Stomach (tissue), 9 donors: ENCODE measurements around the gene GULP1. TPM values are rescaled to one million over a fixed set of nuclear protein-coding genes. Genes with fewer than 3 reads are reported as not detected.
A peak's percentile ranks its signal among the peaks of the same experiment; 100 is the strongest.

Experiments used
- DNase-seq, 2 donors: peaks; one replicate each; pipeline versions ENCODE4 v3.0.0 to v3.0.0-alpha.2; 2013 to 2019
- H3K27ac ChIP-seq, 5 donors: fragments of 200-600 bp in 4 of 5; sonication (generic) in 4 of 5; one replicate each; pipeline ENCODE4 v1.5.1; 2013 to 2019; ENCODE audit warnings: mild to moderate bottlenecking in 1 of 5, moderate library complexity in 1 of 5
- H3K27me3 ChIP-seq, 3 donors: fragments of 200-600 bp; sonication (generic); one replicate each; pipeline ENCODE4 v1.5.1; 2017 to 2019; ENCODE audit warnings: mixed run types in 1 of 3
- H3K36me3 ChIP-seq, 4 donors: fragments of 200-600 bp; sonication (generic); 1 replicate in 3 of 4; 2 replicates in 1 of 4; pipeline ENCODE4 v1.5.1; 2016 to 2019
- H3K4me1 ChIP-seq, 4 donors: fragments of 200-600 bp; sonication (generic); one replicate each; pipeline ENCODE4 v1.5.1; 2016 to 2019
- H3K4me3 ChIP-seq, 4 donors: fragments of 200-600 bp; sonication (generic) in 3 of 4; one replicate each; pipeline ENCODE4 v1.5.1; 2016 to 2019; ENCODE audit warnings: mild to moderate bottlenecking in 1 of 4
- H3K9me3 ChIP-seq, 4 donors: fragments of 200-600 bp; sonication (generic); one replicate each; pipeline ENCODE4 v1.5.1; 2016 to 2019
- EP300 ChIP-seq: sonication (generic); formaldehyde crosslinking; IDR thresholded peaks from one replicate; pipeline ENCODE4 v1.6.1; 2017; ENCODE audit warnings: antibody characterized with exemption
- POLR2A ChIP-seq, 4 donors: fragments of 450-650 bp; IDR thresholded peaks; one replicate each; pipeline ENCODE4 v1.6.1; 2016; ENCODE audit warnings: antibody characterized with exemption in 4 of 4, control low read depth in 2 of 4, mild to moderate bottlenecking in 1 of 4, moderate library complexity in 1 of 4
- POLR2AphosphoS5 ChIP-seq, 3 donors: sonication (generic); formaldehyde crosslinking; IDR thresholded peaks; one replicate each; pipeline ENCODE4 v1.6.1; 2016; ENCODE audit warnings: antibody characterized with exemption in 3 of 3
- WGBS, 5 donors: extraction: QIAGEN DNeasy Blood & Tissue Kit in 3 of 5; methylation state at CpG; one replicate each; pipeline versions ENCODE4 v1.1.5 to v1.1.7; 2013 to 2018; 5-methylcytosine and 5-hydroxymethylcytosine counted together
- intact Hi-C: fragments of 100-400 bp; cut with DNase I; formaldehyde crosslinking; loops from one replicate; pipeline ENCODE4 v1.15.1; 2023; ENCODE audit warnings: low total_unique reads
- polyA plus RNA-seq, 3 donors: library from polyadenylated mRNA; stranded (reverse); fragments of 200-250 nt; gene quantifications; one replicate each; pipeline ENCODE4 v1.2.3, GENCODE V29; 2013
- total RNA-seq, 5 donors: library from RNA; depleted of rRNA; stranded (reverse); fragments of >200 nt; gene quantifications; one replicate each; pipeline versions ENCODE4 v1.1.0 to v1.2.3, GENCODE V29; 2014 to 2016
- TF ChIP-seq, protein P1 (sequence below), 7 experiments: fragments of 450-650 bp in 4 of 7; fragments of 200-600 bp in 3 of 7; sonication (generic) in 3 of 7; IDR thresholded peaks; one replicate each; pipeline ENCODE4 v1.5.1; 2016 to 2019; ENCODE audit warnings: antibody characterized with exemption in 7 of 7, control low read depth in 2 of 7, mild to moderate bottlenecking in 1 of 7
- donor health status: healthy with polysubstance abuse.
- donor health status: Bipolar disorder and iron deficiency.
- donor health status: healthy.

Gene GULP1
- total and polyA plus RNA-seq, 8 donors, result 4.9 to 179 (median 32.8) TPM

DNA sequence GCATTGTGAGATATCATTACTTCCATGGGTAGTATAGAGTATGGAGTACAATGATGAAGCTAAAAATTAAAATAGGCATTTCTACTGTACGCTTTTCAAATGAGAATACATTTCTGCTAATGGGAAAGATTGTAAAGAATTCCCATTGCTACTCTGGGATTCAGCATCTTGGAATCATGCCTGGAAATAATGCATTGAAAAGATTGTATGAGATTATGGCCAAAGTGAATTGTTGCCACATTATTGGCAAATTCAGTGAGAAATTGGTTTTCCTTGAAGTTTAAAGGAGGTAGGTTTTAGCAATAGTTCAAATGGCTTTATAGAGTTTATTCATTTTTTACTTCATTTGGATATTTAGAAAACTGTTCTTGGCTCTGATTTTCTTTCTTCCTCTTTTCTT lies 157.9 kb downstream of the GULP1 start:
- H3K9me3 ChIP-seq, result peaks cover 0 to 6% (median 0%) of the 10 kb centered on the region in 4 donors
- no peak overlapping the region for H3K27ac ChIP-seq
- no peaks in the 10 kb centered on the region for H3K36me3 ChIP-seq
- DNase-seq, result peak in 1 of 2 donors; percentile 27
- H3K4me3 ChIP-seq, result no peak overlapping the region
- no peaks in the 10 kb centered on the region for H3K27me3 ChIP-seq
- H3K4me1 ChIP-seq, result peaks cover 0 to 18% (median 7%) of the 10 kb centered on the region in 4 donors
- WGBS, 5 donors, result 83 to 94% (median 89%) methylated on average over 1 of the region's 1 CpG
- intact Hi-C loops, result no loop called here
- TF ChIP-seq, protein P1, sequence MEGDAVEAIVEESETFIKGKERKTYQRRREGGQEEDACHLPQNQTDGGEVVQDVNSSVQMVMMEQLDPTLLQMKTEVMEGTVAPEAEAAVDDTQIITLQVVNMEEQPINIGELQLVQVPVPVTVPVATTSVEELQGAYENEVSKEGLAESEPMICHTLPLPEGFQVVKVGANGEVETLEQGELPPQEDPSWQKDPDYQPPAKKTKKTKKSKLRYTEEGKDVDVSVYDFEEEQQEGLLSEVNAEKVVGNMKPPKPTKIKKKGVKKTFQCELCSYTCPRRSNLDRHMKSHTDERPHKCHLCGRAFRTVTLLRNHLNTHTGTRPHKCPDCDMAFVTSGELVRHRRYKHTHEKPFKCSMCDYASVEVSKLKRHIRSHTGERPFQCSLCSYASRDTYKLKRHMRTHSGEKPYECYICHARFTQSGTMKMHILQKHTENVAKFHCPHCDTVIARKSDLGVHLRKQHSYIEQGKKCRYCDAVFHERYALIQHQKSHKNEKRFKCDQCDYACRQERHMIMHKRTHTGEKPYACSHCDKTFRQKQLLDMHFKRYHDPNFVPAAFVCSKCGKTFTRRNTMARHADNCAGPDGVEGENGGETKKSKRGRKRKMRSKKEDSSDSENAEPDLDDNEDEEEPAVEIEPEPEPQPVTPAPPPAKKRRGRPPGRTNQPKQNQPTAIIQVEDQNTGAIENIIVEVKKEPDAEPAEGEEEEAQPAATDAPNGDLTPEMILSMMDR (IDR thresholded peaks at IDR 0.05), result no peak
- TF ChIP-seq POLR2AphosphoS5 (IDR thresholded peaks at IDR 0.05) (no peak), EP300 (no peak), POLR2A (IDR thresholded peaks at IDR 0.05) (no peak)

DNA sequence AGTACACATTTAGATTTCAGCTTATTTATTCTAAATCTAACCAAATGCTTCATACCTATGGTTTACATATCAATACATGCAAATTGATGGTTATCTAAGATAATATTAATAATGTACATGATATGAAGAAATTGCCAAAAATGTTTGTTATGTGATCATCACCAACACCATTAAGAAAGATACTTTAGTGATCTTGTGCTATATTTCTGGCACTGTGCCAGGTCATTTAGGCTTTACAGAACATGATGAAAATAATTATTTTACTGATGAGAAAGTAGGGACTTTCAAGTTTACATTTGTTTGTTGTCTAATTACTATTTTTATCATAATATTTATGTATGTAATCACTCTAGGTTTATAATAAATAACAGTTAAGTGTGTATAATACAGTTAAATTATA lies 158.3 kb downstream of the GULP1 start:
- no peak for DNase-seq
- intact Hi-C loops, result no loop called here
- TF ChIP-seq EP300, result no peak
- no peak for TF ChIP-seq POLR2AphosphoS5 (IDR thresholded peaks at IDR 0.05)
- TF ChIP-seq POLR2A (IDR thresholded peaks at IDR 0.05), result no peak

DNA sequence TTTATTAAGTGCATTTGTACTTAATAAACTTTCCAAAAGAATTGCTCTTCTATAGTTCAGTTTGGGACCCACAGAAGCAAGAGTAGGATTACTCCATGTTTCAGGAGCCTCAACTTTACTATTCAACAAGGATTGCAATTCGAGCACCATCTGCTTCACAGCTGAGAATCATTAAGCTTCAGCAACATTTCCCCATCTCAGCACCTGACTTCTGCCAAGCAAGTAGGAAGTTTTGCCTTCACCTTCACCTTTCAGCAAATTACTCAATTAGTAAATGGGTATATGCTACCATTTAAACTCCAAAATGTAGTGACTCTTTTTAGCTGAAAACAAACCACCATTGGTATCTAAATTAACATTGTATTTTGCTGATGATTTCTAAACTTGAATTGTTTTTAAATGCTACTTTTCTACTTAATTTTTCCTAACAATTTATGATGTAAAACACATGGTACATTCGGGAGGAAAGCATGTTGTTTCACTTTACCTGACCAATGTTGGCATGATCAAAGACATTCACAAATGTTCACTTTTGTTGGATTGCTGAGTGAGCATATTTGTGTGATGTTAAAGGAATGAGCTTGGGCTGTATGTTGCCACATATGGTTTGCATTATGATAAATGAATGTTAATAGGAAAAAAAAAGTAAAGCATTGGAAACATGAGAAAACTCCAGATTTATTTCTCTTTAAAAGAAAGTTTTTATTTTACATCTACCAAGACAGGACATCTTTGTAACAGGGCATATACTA lies 159.2 kb downstream of the GULP1 start:
- no peaks in the 10 kb centered on the region for H3K36me3 ChIP-seq
- peak in 1 of 2 donors; percentile 16 for DNase-seq
- H3K27me3 ChIP-seq, result no peaks in the 10 kb centered on the region
- H3K4me1 ChIP-seq, result peaks cover 0 to 18% (median 7%) of the 10 kb centered on the region in 4 donors
- no peak for TF ChIP-seq EP300
- TF ChIP-seq, protein P1 (IDR thresholded peaks at IDR 0.05), result no peak
- TF ChIP-seq POLR2AphosphoS5 (IDR thresholded peaks at IDR 0.05), result no peak
- no peak for TF ChIP-seq POLR2A (IDR thresholded peaks at IDR 0.05)
- intact Hi-C loops, result no loop called here
- no peak overlapping the region for H3K4me3 ChIP-seq
- peaks cover 0 to 6% (median 0%) of the 10 kb centered on the region in 4 donors for H3K9me3 ChIP-seq
- no peak overlapping the region for H3K27ac ChIP-seq
- WGBS, 5 donors, result 84 to 91% (median 86%) methylated on average over 2 of the region's 2 CpGs

More for the DNA sequence above, 158.3 kb downstream of the GULP1 start:
- Histone ChIP-seq H3K9me3 (peaks cover 0 to 6% (median 0%) of the 10 kb centered on the region in 4 donors), H3K36me3 (no peaks in the 10 kb centered on the region), H3K27ac (no peak overlapping the region), H3K27me3 (no peaks in the 10 kb centered on the region), H3K4me1 (peaks cover 0 to 18% (median 7%) of the 10 kb centered on the region in 4 donors), H3K4me3 (no peak overlapping the region)

DNA sequence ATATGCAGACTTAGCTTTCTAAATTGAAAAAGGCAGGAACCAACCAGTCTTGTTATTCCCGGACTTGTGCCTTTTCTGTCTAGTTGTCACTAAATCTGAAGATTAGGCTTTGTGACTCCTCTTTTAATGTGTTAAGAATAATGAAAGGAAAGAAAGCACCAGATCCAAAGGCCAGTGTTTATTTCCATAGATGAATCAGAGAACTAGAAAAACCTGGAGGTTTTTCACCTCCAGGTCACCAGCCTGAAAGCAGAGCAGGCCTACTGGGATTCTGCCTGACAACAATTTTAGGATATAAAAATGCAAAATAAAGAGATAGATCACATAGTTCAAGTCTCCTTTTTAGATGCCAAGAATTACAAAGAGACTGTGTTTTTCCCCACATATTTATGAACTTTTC lies 160.4 kb downstream of the GULP1 start:
- Histone ChIP-seq H3K27me3 (no peaks in the 10 kb centered on the region), H3K27ac (no peak overlapping the region), H3K36me3 (no peaks in the 10 kb centered on the region), H3K4me1 (peaks cover 0 to 18% (median 7%) of the 10 kb centered on the region in 4 donors), H3K4me3 (no peak overlapping the region), H3K9me3 (peaks cover 0 to 6% (median 0%) of the 10 kb centered on the region in 4 donors)
- no peak for TF ChIP-seq EP300
- TF ChIP-seq POLR2A (IDR thresholded peaks at IDR 0.05), result no peak
- TF ChIP-seq, protein P1 (IDR thresholded peaks at IDR 0.05), result no peak
- no peak for TF ChIP-seq POLR2AphosphoS5 (IDR thresholded peaks at IDR 0.05)
- intact Hi-C loops, result no loop called here
- WGBS, 5 donors, result 72 to 92% (median 80%) methylated on average over 1 of the region's 1 CpG
- DNase-seq, result no peak
